NAMALWA (cell line): Measurements from ENCODE around the gene GPR39.
"Not testable (repeated sequence)": the region's sequence is repeated elsewhere in the genome, so short reads cannot be mapped to it uniquely, and the experiment has no call there.

ENCODE experiments used
- DNase-seq: peaks from one replicate; pipeline ENCODE4 v3.0.0-alpha.2; 2015; ENCODE audit warnings: low spot score

The GPR39 gene

GRCh38 chr2:132416723-132417395 is at the start of gene GPR39:
GPR39 (plus strand) TSS chr2:132416805.
- no peak for DNase-seq

- no peak for DNase-seq
Measured at GRCh38 chr2:132368191-132368590, 48.4 kb upstream of the GPR39 start.

GRCh38 chr2:132372276-132372675 is 44.3 kb upstream of the GPR39 start:
- DNase-seq, result no peak

GRCh38 chr2:132373391-132374135 is 43.0 kb upstream of the GPR39 start:
- no peak for DNase-seq

GRCh38 chr2:132374151-132374550 is 42.5 kb upstream of the GPR39 start:
- DNase-seq, result no peak

- DNase-seq, result no peak
Measured at GRCh38 chr2:132374551-132374950, 42.1 kb upstream of the GPR39 start.

GRCh38 chr2:132374961-132375360 is 41.6 kb upstream of the GPR39 start:
- DNase-seq, result no peak

- DNase-seq, result no peak
Measured at GRCh38 chr2:132381376-132381775, 35.2 kb upstream of the GPR39 start.

- no peak for DNase-seq
Measured at GRCh38 chr2:132383956-132384355, 32.6 kb upstream of the GPR39 start.

GRCh38 chr2:132384491-132385151 is 32.0 kb upstream of the GPR39 start:
- DNase-seq, result peak; percentile 11

GRCh38 chr2:132387126-132387525 is 29.5 kb upstream of the GPR39 start:
- DNase-seq, result no peak

GRCh38 chr2:132390076-132390475 is 26.5 kb upstream of the GPR39 start:
- DNase-seq, result no peak

- DNase-seq, result no peak
Measured at GRCh38 chr2:132391378-132391777, 25.2 kb upstream of the GPR39 start.

- DNase-seq, result no peak
Measured at GRCh38 chr2:132392221-132392620, 24.4 kb upstream of the GPR39 start.

GRCh38 chr2:132392879-132393278 is 23.7 kb upstream of the GPR39 start:
- no peak for DNase-seq

- DNase-seq, result not testable (repeated sequence)
Measured at GRCh38 chr2:132397042-132397441, 19.6 kb upstream of the GPR39 start.

- no peak for DNase-seq
Measured at GRCh38 chr2:132400169-132400900, 16.3 kb upstream of the GPR39 start.

- DNase-seq, result no peak
Measured at GRCh38 chr2:132400901-132401240, 15.7 kb upstream of the GPR39 start.

GRCh38 chr2:132401326-132401725 is 15.3 kb upstream of the GPR39 start:
- DNase-seq, result no peak

- DNase-seq, result no peak
Measured at GRCh38 chr2:132403146-132403545, 13.5 kb upstream of the GPR39 start.

- no peak for DNase-seq
Measured at GRCh38 chr2:132404056-132404455, 12.5 kb upstream of the GPR39 start.

GRCh38 chr2:132407784-132408183 is 8.8 kb upstream of the GPR39 start:
- no peak for DNase-seq

GRCh38 chr2:132412021-132412420 is 4.6 kb upstream of the GPR39 start:
- DNase-seq, result no peak
